Activated naive CD8-positive, alpha-beta T cell treated with anti-CD3 and anti-CD28 coated beads, Interleukin-2, amount 50 U/mL, for 24 hours (primary cell): ENCODE measurements around the gene INVS.
"Not testable (repeated sequence)": the region's sequence is repeated elsewhere in the genome, so short reads cannot be mapped to it uniquely, and the experiment has no call there.

Experiments used
- ATAC-seq: fragments of 150-1000 bp; cut with Tn5 transposase; one replicate; pipeline ENCODE4 v1.10.0; 2021
- DNase-seq: peaks from one replicate; pipeline ENCODE4 v3.0.0; 2021
- H3K27ac Mint-ChIP-seq: one replicate; pipeline ENCODE4 v1.8.0; 2021; ENCODE audit warnings: mild to moderate bottlenecking, mixed read lengths
- H3K27me3 Mint-ChIP-seq: one replicate; pipeline ENCODE4 v1.8.0; 2021; ENCODE audit warnings: mixed read lengths
- H3K36me3 Mint-ChIP-seq: one replicate; pipeline ENCODE4 v1.8.0; 2021; ENCODE audit warnings: low read depth, mixed read lengths
- H3K4me1 Mint-ChIP-seq: one replicate; pipeline ENCODE4 v1.8.0; 2021; ENCODE audit warnings: mixed read lengths
- H3K4me3 Mint-ChIP-seq: one replicate; pipeline ENCODE4 v1.8.0; 2021; ENCODE audit warnings: mild to moderate bottlenecking, moderate library complexity, mixed read lengths
- H3K9me3 Mint-ChIP-seq: one replicate; pipeline ENCODE4 v1.8.0; 2021; ENCODE audit warnings: mixed read lengths

The INVS gene

GRCh38 chr9:100071271-100071670 is 27.8 kb upstream of the INVS start:
- Mint-ChIP-seq H3K4me3 (no peak overlapping the region), H3K4me1 (peaks cover 32% of the 10 kb centered on the region), H3K9me3 (no peaks in the 10 kb centered on the region), H3K27me3 (no peaks in the 10 kb centered on the region), H3K27ac (no peak overlapping the region), H3K36me3 (peaks cover 12% of the 10 kb centered on the region)
- ATAC-seq (no peak), DNase-seq (no peak)

- H3K27ac Mint-ChIP-seq, result no peak overlapping the region
- H3K27me3 Mint-ChIP-seq, result no peaks in the 10 kb centered on the region
- H3K36me3 Mint-ChIP-seq, result peaks cover 11% of the 10 kb centered on the region
- no peaks in the 10 kb centered on the region for H3K9me3 Mint-ChIP-seq
- ATAC-seq (no peak), DNase-seq (no peak)
- H3K4me1 Mint-ChIP-seq, result peaks cover 31% of the 10 kb centered on the region
- H3K4me3 Mint-ChIP-seq, result no peak overlapping the region
Measured at GRCh38 chr9:100072805-100073204, 26.2 kb upstream of the INVS start.

GRCh38 chr9:100074093-100074492 is 24.9 kb upstream of the INVS start:
- Mint-ChIP-seq H3K9me3 (no peaks in the 10 kb centered on the region), H3K4me3 (no peak overlapping the region), H3K27ac (no peak overlapping the region), H3K27me3 (no peaks in the 10 kb centered on the region), H3K36me3 (peaks cover 12% of the 10 kb centered on the region), H3K4me1 (peaks cover 39% of the 10 kb centered on the region)
- ATAC-seq (no peak), DNase-seq (no peak)

GRCh38 chr9:100074989-100075388 is 24.1 kb upstream of the INVS start:
- no peak for ATAC-seq
- H3K4me1 Mint-ChIP-seq, result peaks cover 39% of the 10 kb centered on the region

GRCh38 chr9:100076256-100076655 is 22.8 kb upstream of the INVS start:
- DNase-seq, ATAC-seq, H3K4me3 Mint-ChIP-seq, H3K27ac Mint-ChIP-seq, H3K9me3 Mint-ChIP-seq, H3K27me3 Mint-ChIP-seq: not testable (repeated sequence)
- Mint-ChIP-seq H3K36me3 (peaks cover 12% of the 10 kb centered on the region), H3K4me1 (peaks cover 38% of the 10 kb centered on the region)

More at GRCh38 chr9:100074989-100075388, 24.1 kb upstream of the INVS start:
- no peaks in the 10 kb centered on the region for H3K9me3 Mint-ChIP-seq
- H3K27ac Mint-ChIP-seq, result no peak overlapping the region
- no peak for DNase-seq
- peaks cover 12% of the 10 kb centered on the region for H3K36me3 Mint-ChIP-seq
- no peaks in the 10 kb centered on the region for H3K27me3 Mint-ChIP-seq
- H3K4me3 Mint-ChIP-seq, result no peak overlapping the region

DNA sequence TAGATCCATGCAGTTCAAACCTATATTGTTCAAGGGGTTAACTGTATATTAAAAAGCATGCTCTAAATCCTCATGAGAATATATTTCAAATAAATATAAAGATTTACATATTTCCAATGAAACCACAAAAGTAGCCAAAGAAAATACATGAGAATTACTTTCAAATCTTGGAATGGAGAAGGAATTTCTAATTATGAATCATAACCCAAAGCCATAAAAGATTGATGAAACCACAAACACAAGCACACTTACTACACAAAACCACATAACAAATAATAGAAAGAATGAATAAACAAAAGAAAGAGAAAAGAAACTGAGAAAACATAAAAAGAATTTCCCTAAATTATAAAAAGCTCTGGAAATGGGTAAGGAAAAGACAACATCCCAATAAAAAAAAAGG is 16.3 kb upstream of the INVS start:
- ATAC-seq, result no peak
- H3K27ac Mint-ChIP-seq, result peak overlapping the region; percentile 71
- H3K9me3 Mint-ChIP-seq, result no peaks in the 10 kb centered on the region
- H3K4me1 Mint-ChIP-seq, result peaks cover 77% of the 10 kb centered on the region
- H3K27me3 Mint-ChIP-seq, result no peaks in the 10 kb centered on the region
- DNase-seq, result no peak
- peaks cover 3% of the 10 kb centered on the region for H3K36me3 Mint-ChIP-seq
- H3K4me3 Mint-ChIP-seq, result no peak overlapping the region

DNA sequence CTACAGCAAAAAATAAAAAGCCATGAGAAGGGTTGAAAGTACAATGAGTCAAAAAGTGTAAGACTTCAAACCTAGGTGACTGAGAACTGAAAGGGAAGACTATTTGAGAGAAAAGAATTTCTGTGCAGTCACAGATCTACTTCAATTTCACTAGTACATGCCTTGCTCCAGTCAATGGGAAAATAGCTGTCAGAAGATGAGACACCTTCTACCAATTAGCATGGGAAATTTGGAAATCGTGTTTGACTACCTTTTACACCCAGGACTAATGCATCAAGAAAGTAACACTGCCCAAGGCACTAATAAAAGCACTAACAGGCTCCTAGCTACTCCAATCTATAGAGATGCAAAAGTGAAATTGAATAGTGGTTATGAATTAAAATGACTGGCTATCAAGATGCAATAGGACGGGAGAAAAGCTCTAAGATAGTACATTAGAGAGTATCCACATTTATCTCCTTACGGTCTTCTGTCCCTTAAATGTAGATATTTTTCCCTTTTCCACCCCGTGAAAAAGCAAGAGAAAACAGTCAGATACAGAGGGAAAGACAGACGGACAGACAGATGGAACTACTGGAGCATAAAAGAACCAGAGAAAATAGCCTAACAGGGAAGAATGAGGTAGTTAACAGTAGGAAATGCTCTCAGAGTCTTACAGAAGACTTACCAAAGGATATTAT is 15.5 kb upstream of the INVS start:
- Mint-ChIP-seq H3K27me3 (no peaks in the 10 kb centered on the region), H3K4me1 (peaks cover 80% of the 10 kb centered on the region), H3K36me3 (peaks cover 1% of the 10 kb centered on the region), H3K9me3 (no peaks in the 10 kb centered on the region), H3K27ac (peak overlapping the region; percentile 71), H3K4me3 (peak overlapping the region; percentile 27)
- ATAC-seq (peak; percentile 69), DNase-seq (no peak)

- peak overlapping the region; percentile 27 for H3K4me3 Mint-ChIP-seq
- peak overlapping the region; percentile 71 for H3K27ac Mint-ChIP-seq
Measured at GRCh38 chr9:100084128-100084453, 15.0 kb upstream of the INVS start.

DNA sequence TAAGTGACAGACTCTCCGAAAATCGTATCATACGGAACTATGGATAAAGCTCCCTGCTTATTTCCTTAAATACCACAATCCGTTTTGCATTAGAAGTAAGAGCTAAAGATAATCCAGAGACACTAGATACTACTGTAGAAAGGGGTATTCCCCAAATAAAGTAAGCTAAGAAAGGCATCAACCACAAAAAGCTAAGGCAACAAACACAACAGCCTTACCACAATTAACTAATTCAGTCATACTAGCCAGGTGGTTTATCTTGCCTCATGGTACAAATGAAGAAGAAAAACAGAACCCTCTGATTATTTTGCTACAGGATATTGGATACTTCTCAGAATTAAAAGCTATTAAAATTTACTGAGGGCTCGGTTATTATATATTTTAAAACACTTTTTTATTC is 14.3 kb upstream of the INVS start:
- Mint-ChIP-seq H3K27me3 (no peaks in the 10 kb centered on the region), H3K27ac (peak overlapping the region; percentile 37), H3K9me3 (no peaks in the 10 kb centered on the region), H3K4me3 (no peak overlapping the region), H3K4me1 (peaks cover 81% of the 10 kb centered on the region), H3K36me3 (no peaks in the 10 kb centered on the region)
- no peak for DNase-seq
- ATAC-seq, result peak; percentile 78

More at GRCh38 chr9:100084128-100084453, 15.0 kb upstream of the INVS start:
- H3K36me3 Mint-ChIP-seq, result no peaks in the 10 kb centered on the region
- H3K9me3 Mint-ChIP-seq, result no peaks in the 10 kb centered on the region
- ATAC-seq (no peak), DNase-seq (no peak)
- H3K4me1 Mint-ChIP-seq, result peaks cover 81% of the 10 kb centered on the region
- no peaks in the 10 kb centered on the region for H3K27me3 Mint-ChIP-seq

- ATAC-seq (no peak), DNase-seq (no peak)
- H3K4me3 Mint-ChIP-seq, result no peak overlapping the region
- peaks cover 77% of the 10 kb centered on the region for H3K4me1 Mint-ChIP-seq
- no peaks in the 10 kb centered on the region for H3K9me3 Mint-ChIP-seq
- H3K27me3 Mint-ChIP-seq, result no peaks in the 10 kb centered on the region
- H3K36me3 Mint-ChIP-seq, result no peaks in the 10 kb centered on the region
- peak overlapping the region; percentile 37 for H3K27ac Mint-ChIP-seq
Measured at GRCh38 chr9:100086097-100086635, 12.9 kb upstream of the INVS start.

- ATAC-seq (no peak), DNase-seq (no peak)
- Mint-ChIP-seq H3K27ac (peak overlapping the region; percentile 85), H3K4me3 (peak overlapping the region; percentile 62), H3K9me3 (no peaks in the 10 kb centered on the region), H3K36me3 (no peaks in the 10 kb centered on the region), H3K4me1 (peaks cover 78% of the 10 kb centered on the region), H3K27me3 (no peaks in the 10 kb centered on the region)
Measured at GRCh38 chr9:100087218-100087617, 11.8 kb upstream of the INVS start.

DNA sequence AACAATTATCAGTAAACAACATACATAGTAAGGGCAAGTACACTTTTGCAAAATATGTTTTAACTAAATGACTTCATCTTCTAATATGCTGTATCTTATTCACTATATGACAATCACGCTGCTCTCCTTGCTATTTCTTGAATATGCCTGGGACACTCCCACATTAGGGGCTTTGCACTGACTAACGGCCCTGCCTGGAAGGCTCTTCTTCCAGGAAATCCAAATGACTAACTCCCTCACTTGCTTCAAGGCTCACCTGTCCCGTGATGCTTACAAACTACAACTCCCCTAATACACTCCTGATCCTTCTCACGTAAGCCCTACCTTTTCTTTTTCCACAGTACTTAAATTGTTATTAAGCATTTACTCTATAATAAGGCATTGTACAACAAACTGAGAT is 10.8 kb upstream of the INVS start:
- DNase-seq (no peak), ATAC-seq (peak; percentile 38)
- Mint-ChIP-seq H3K4me3 (peak overlapping the region; percentile 62), H3K9me3 (no peaks in the 10 kb centered on the region), H3K4me1 (peaks cover 76% of the 10 kb centered on the region), H3K27me3 (no peaks in the 10 kb centered on the region), H3K36me3 (no peaks in the 10 kb centered on the region), H3K27ac (peak overlapping the region; percentile 54)

DNA sequence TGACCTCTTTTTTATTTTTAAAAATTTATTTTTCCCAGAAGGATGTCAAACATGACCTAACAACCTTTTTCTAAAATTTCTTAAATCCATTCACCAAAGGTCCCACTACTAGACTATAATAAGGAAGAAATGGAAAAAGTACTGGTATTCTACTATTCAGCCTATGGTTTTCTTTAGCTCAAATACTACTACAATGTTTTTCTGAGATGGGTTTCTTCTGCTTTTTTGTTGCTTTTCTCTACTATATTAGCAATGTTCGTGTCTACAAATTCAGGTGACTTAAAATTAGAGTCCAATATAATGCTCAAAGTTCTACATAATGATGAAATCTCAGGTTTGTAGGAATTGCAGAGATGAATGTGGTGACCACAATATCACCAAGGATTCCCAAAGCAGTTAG is 8.2 kb upstream of the INVS start:
- H3K27ac Mint-ChIP-seq, result no peak overlapping the region
- H3K27me3 Mint-ChIP-seq, result no peaks in the 10 kb centered on the region
- H3K4me3 Mint-ChIP-seq, result no peak overlapping the region
- no peak for ATAC-seq
- H3K4me1 Mint-ChIP-seq, result peaks cover 65% of the 10 kb centered on the region
- no peaks in the 10 kb centered on the region for H3K9me3 Mint-ChIP-seq
- peaks cover 1% of the 10 kb centered on the region for H3K36me3 Mint-ChIP-seq
- no peak for DNase-seq

DNA sequence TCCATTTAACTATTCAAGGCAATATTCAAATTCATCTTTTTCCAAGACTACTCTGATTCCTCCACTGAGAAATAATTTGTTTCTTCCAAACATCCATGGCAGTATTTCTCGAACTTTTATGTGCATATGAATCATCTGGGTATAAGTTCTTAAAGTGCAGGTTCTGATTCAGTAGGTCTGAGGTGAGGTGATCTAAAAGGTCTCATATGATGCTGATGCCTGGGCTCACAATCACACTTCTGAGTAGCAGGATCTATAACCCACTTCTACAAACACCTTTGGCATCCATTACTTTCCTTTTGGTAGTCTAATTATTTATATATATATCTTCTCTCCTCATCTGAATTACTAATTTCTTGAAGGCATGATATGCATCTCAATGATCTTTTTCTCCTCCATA is 7.4 kb upstream of the INVS start:
- DNase-seq, result no peak
- Mint-ChIP-seq H3K36me3 (peaks cover 1% of the 10 kb centered on the region), H3K4me3 (no peak overlapping the region), H3K9me3 (no peaks in the 10 kb centered on the region), H3K27ac (no peak overlapping the region), H3K4me1 (peaks cover 64% of the 10 kb centered on the region), H3K27me3 (no peaks in the 10 kb centered on the region)
- ATAC-seq, result no peak

- Mint-ChIP-seq H3K9me3 (no peaks in the 10 kb centered on the region), H3K36me3 (peaks cover 1% of the 10 kb centered on the region), H3K27ac (no peak overlapping the region), H3K4me3 (no peak overlapping the region), H3K4me1 (peaks cover 63% of the 10 kb centered on the region), H3K27me3 (no peaks in the 10 kb centered on the region)
- no peak for ATAC-seq
- DNase-seq, result no peak
Measured at GRCh38 chr9:100092066-100092465, 7.0 kb upstream of the INVS start.

DNA sequence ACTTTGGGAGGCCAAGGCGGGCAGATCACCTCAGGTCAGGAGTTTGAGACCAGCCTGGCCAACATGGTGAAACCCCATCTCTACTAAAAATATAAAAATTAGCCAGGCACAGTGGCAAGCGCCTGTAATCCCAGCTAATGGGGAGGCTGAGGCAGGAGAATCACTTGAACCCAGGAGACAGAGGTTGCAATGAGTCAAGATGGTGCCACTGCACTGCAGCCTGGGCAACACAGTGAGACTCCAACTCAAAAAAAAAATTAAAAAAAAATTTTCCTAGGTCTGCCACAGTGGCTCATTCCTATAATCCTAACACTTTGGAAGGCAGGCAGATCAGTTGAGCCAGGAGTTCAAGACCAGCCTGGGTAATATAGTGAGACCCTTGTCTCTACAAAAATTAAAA is 4.6 kb upstream of the INVS start:
- not testable (repeated sequence) for H3K36me3 Mint-ChIP-seq, H3K9me3 Mint-ChIP-seq, DNase-seq, H3K4me3 Mint-ChIP-seq, H3K27me3 Mint-ChIP-seq, H3K27ac Mint-ChIP-seq, ATAC-seq
- H3K4me1 Mint-ChIP-seq, result peaks cover 53% of the 10 kb centered on the region
